Thyroid gland (tissue), 4 donors: Measurements from ENCODE around the gene KRT76. TPM values are rescaled to one million over a fixed set of nuclear protein-coding genes. Genes with fewer than 3 reads are reported as not detected.

Experiments used
- DNase-seq, 2 donors: peaks; one replicate each; pipeline ENCODE4 v3.0.0-alpha.2; 2019
- H3K27ac ChIP-seq, 3 donors: fragments of 200-600 bp; sonication (generic); 1 replicate in 2 of 3; 2 replicates in 1 of 3; pipeline ENCODE4 v1.5.1; 2016 to 2019; ENCODE audit warnings: mild to moderate bottlenecking in 1 of 3, moderate library complexity in 1 of 3
- H3K27me3 ChIP-seq: fragments of 200-600 bp; sonication (generic); one replicate; pipeline ENCODE4 v1.5.1; 2019
- H3K36me3 ChIP-seq, 2 donors: fragments of 200-600 bp; sonication (generic); one replicate each; pipeline ENCODE4 v1.5.1; 2016 to 2019
- H3K4me1 ChIP-seq, 2 donors: fragments of 200-600 bp; sonication (generic); one replicate each; pipeline ENCODE4 v1.5.1; 2017 to 2019
- H3K4me3 ChIP-seq, 3 donors: fragments of 200-600 bp; sonication (generic); replicated peaks in 1 of 3; 1 replicate in 2 of 3; 2 replicates in 1 of 3; pipeline ENCODE4 v1.5.1; 2016; ENCODE audit warnings: mild to moderate bottlenecking in 1 of 3
- H3K9me3 ChIP-seq: fragments of 200-600 bp; sonication (generic); one replicate; pipeline ENCODE4 v1.5.1; 2017
- POLR2A ChIP-seq, 2 donors: fragments of 450-650 bp; IDR thresholded peaks; one replicate each; pipeline ENCODE4 v1.6.1; 2017; ENCODE audit warnings: antibody characterized with exemption in 2 of 2, mild to moderate bottlenecking in 2 of 2, moderate library complexity in 1 of 2
- WGBS, 2 donors: methylation state at CpG; one replicate each; pipeline ENCODE4 v1.1.5; 2017; 5-methylcytosine and 5-hydroxymethylcytosine counted together
- intact Hi-C: fragments of 100-400 bp; cut with DNase I; formaldehyde crosslinking; loops from one replicate; pipeline ENCODE4 v1.15.1; 2023
- total RNA-seq, 4 donors: library from RNA; depleted of rRNA; stranded (reverse); fragments of >200 nt; gene quantifications; one replicate each; pipeline ENCODE4 v1.2.3, GENCODE V29; 2016
- TF ChIP-seq, protein P1 (sequence below), 6 experiments: fragments of 200-600 bp in 3 of 6; fragments of 450-650 bp in 3 of 6; sonication (generic) in 3 of 6; IDR thresholded peaks; one replicate each; pipeline ENCODE4 v1.5.1; 2016 to 2019; ENCODE audit warnings: antibody characterized with exemption in 6 of 6, mild to moderate bottlenecking in 2 of 6, inconsistent platforms in 1 of 6, moderate library complexity in 1 of 6

KRT76 gene
- total RNA-seq, 4 donors from 2014 or later = not detected

DNA sequence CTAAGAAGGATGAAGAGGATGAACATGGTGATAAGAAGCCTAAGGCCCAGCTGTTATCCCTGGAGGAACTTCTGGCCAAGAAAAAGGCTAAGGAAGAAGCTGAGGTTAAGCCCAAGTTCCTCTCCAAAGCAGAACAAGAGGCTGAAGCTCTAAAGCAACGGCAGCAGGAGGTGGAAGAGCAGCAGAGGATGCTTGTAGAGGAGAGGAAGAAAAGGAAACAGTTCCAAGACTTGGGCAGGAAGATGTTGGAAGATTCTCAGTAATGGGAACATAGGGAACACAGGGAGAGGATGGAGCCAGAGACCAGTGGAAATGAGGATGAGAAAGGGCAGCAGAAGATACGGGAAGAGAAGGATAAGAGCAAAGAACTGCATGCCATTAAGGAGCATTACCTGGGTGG, 46.4 kb downstream of the KRT76 start:
- no peaks in the 10 kb centered on the region for H3K9me3 ChIP-seq
- no peak overlapping the region for H3K4me3 ChIP-seq
- TF ChIP-seq POLR2A (IDR thresholded peaks at IDR 0.05) = no peak
- TF ChIP-seq, protein P1, sequence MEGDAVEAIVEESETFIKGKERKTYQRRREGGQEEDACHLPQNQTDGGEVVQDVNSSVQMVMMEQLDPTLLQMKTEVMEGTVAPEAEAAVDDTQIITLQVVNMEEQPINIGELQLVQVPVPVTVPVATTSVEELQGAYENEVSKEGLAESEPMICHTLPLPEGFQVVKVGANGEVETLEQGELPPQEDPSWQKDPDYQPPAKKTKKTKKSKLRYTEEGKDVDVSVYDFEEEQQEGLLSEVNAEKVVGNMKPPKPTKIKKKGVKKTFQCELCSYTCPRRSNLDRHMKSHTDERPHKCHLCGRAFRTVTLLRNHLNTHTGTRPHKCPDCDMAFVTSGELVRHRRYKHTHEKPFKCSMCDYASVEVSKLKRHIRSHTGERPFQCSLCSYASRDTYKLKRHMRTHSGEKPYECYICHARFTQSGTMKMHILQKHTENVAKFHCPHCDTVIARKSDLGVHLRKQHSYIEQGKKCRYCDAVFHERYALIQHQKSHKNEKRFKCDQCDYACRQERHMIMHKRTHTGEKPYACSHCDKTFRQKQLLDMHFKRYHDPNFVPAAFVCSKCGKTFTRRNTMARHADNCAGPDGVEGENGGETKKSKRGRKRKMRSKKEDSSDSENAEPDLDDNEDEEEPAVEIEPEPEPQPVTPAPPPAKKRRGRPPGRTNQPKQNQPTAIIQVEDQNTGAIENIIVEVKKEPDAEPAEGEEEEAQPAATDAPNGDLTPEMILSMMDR (IDR thresholded peaks at IDR 0.05) = no peak
- intact Hi-C loops = no loop called here
- DNase-seq = no peak
- H3K4me1 ChIP-seq = no peaks in the 10 kb centered on the region
- H3K27me3 ChIP-seq = no peaks in the 10 kb centered on the region
- no peak overlapping the region for H3K27ac ChIP-seq
- no peaks in the 10 kb centered on the region for H3K36me3 ChIP-seq
- WGBS, 2 donors = 56 to 75% methylated on average over 2 of the region's 2 CpGs

DNA sequence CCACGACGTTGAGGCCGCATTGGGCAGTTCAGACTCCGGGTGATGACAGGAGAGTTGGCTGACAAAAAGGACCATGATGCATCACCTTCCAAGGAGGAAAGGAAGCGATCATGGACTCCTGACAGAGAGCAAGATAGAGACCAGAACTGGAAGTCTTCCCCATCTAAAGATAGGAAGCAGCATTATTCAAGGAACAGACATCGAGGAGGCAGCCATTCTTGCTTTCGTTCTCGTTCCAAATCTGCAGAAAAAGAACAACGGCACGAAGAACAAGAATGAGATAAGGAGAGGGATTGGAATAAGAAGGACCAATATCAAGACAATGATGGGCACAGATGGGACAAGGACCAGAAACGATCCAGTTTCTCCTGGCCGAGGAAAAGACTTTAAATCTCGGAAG, 46.8 kb downstream of the KRT76 start:
- no peaks in the 10 kb centered on the region for H3K36me3 ChIP-seq
- intact Hi-C loops = no loop called here
- no peaks in the 10 kb centered on the region for H3K27me3 ChIP-seq
- no peak overlapping the region for H3K27ac ChIP-seq
- H3K9me3 ChIP-seq = no peaks in the 10 kb centered on the region
- TF ChIP-seq, protein P1 (IDR thresholded peaks at IDR 0.05) = no peak
- no peak for TF ChIP-seq POLR2A (IDR thresholded peaks at IDR 0.05)
- DNase-seq = no peak
- no peak overlapping the region for H3K4me3 ChIP-seq
- no peaks in the 10 kb centered on the region for H3K4me1 ChIP-seq
- WGBS, 2 donors = 87 to 89% methylated on average over 13 of the region's 13 CpGs

DNA sequence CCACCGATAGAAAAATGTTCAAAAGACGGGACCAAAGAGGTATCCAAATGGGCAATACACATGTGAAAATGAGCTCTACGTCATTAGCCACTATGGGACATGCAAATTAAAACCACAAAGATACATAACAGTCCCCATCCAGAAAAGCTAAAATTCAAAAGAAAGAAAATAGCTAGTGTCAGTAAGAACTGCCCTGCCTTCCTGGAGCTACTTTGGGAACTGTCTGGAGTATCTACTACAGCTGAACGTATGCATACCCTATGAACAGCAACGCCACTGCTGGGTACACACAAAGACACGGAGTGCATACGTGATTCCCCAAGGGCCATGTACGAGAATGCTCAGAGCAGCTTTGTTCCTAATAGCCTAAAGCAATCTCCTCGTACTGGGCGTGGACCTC, 48.0 kb downstream of the KRT76 start:
- H3K27ac ChIP-seq = no peak overlapping the region
- no peaks in the 10 kb centered on the region for H3K4me1 ChIP-seq
- H3K36me3 ChIP-seq = no peaks in the 10 kb centered on the region
- TF ChIP-seq POLR2A (IDR thresholded peaks at IDR 0.05) = no peak
- TF ChIP-seq, protein P1 (IDR thresholded peaks at IDR 0.05) = no peak
- WGBS, 2 donors = 69 to 70% methylated on average over 10 of the region's 10 CpGs
- no peak overlapping the region for H3K4me3 ChIP-seq
- DNase-seq = no peak
- intact Hi-C loops = no loop called here
- H3K9me3 ChIP-seq = no peaks in the 10 kb centered on the region
- no peaks in the 10 kb centered on the region for H3K27me3 ChIP-seq

- 94 to 100% methylated on average over 2 of the region's 2 CpGs for WGBS, 2 donors
- intact Hi-C loops = no loop called here
Measured at GRCh38 chr12:52728374-52728773, 48.8 kb downstream of the KRT76 start.

DNA sequence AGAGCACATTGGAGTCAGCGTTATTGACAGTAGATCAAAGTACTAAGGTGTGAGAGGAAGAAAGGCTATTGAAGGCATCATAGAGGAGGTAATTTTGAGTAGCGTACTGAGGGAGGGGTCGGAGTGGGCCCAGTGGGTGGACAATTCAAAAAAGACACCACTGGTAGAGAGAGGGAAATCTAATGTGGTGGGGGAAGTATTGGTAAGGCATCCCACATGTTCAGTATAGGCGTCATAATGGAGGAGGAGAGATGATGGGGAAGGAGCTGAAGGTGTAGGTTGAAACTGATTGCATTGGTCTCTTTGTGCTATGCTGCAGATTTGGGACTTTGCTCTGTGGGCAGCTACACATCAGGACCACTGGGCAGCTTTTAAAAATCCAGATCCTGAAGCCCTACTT, 50.1 kb downstream of the KRT76 start:
- H3K27ac ChIP-seq = no peak overlapping the region
- no peaks in the 10 kb centered on the region for H3K27me3 ChIP-seq
- no peaks in the 10 kb centered on the region for H3K36me3 ChIP-seq
- no peaks in the 10 kb centered on the region for H3K9me3 ChIP-seq
- no peaks in the 10 kb centered on the region for H3K4me1 ChIP-seq
- no peak for DNase-seq
- H3K4me3 ChIP-seq = no peak overlapping the region
- TF ChIP-seq, protein P1 (IDR thresholded peaks at IDR 0.05) = no peak
- WGBS, 2 donors = 87 to 88% methylated on average over 4 of the region's 4 CpGs
- intact Hi-C loops = no loop called here

More at GRCh38 chr12:52728374-52728773, 48.8 kb downstream of the KRT76 start:
- Histone ChIP-seq H3K9me3 (no peaks in the 10 kb centered on the region), H3K27me3 (no peaks in the 10 kb centered on the region), H3K4me1 (no peaks in the 10 kb centered on the region), H3K4me3 (no peak overlapping the region), H3K27ac (no peak overlapping the region), H3K36me3 (no peaks in the 10 kb centered on the region)
- TF ChIP-seq, protein P1 (IDR thresholded peaks at IDR 0.05) = no peak
- TF ChIP-seq POLR2A (IDR thresholded peaks at IDR 0.05) = no peak
- DNase-seq = no peak
